T-helper 2 cell treated with Interferon-gamma antibody and Interleukin-4, amounts not matched to agents 5 μg/mL and 100 μg/mL, for 36 hours (primary cell): Measurements from ENCODE around the gene FAM241B.
A peak's percentile ranks its signal among the peaks of the same experiment; 100 is the strongest.

ENCODE experiments used
- DNase-seq: peaks from one replicate; pipeline ENCODE4 v3.0.0; 2021; ENCODE audit warnings: low spot score
- H3K27ac Mint-ChIP-seq: one replicate; pipeline ENCODE4 v1.8.0; 2021; ENCODE audit warnings: mild to moderate bottlenecking, mixed read lengths
- H3K27me3 Mint-ChIP-seq: one replicate; pipeline ENCODE4 v1.8.0; 2021; ENCODE audit warnings: low read depth, mixed read lengths
- H3K36me3 Mint-ChIP-seq: one replicate; pipeline ENCODE4 v1.8.0; 2021; ENCODE audit warnings: low read depth, mixed read lengths
- H3K4me1 Mint-ChIP-seq: one replicate; pipeline ENCODE4 v1.8.0; 2021; ENCODE audit warnings: low read depth, mixed read lengths
- H3K4me3 Mint-ChIP-seq: one replicate; pipeline ENCODE4 v1.8.0; 2022; ENCODE audit warnings: mild to moderate bottlenecking, moderate library complexity, mixed read lengths
- H3K9me3 Mint-ChIP-seq: one replicate; pipeline ENCODE4 v1.8.0; 2021; ENCODE audit warnings: mixed read lengths

The FAM241B gene

DNA sequence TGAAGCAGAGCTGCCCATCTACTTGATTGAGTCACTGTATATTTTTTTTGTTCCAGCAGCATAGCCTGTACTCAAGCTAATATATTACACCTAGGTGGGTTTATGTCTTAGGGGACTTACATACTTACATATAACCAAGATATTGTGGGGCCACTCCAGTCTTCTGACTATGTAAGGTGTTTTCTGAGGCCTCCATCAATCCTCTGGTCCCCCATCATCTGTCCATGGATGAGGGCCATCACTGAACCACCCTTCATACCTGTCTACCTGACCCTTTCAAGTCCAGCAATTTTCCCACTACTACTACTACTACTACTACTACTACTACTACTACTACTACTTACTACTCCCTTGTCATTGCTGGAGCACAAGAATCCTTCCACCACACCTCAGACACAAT is 3.2 kb upstream of the FAM241B start:
- no peak for DNase-seq
- no peaks in the 10 kb centered on the region for H3K36me3 Mint-ChIP-seq
- peaks cover 21% of the 10 kb centered on the region for H3K9me3 Mint-ChIP-seq
- H3K4me1 Mint-ChIP-seq: peaks cover 17% of the 10 kb centered on the region
- H3K4me3 Mint-ChIP-seq: no peak overlapping the region
- no peak overlapping the region for H3K27ac Mint-ChIP-seq
- peaks cover 2% of the 10 kb centered on the region for H3K27me3 Mint-ChIP-seq

DNA sequence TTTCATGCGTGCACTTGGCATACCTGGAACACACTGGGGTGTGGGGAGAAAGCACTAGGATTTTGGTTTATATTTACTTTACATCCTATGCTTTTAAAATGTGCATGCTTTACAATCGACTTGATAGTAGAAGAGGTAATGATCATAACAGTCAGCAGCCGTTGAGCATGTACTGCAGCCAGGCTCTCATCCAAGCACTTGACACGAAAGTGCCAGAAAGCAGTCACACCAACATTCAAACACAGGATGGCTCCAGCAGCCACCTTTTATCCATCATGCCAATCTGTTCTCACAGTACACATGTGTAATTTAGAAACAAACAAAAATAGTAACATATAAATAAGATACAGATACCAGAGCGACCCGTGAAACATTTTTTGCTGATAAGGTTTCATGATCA is 1.2 kb upstream of the FAM241B start:
- H3K4me3 Mint-ChIP-seq: peak overlapping the region; percentile 60
- no peak overlapping the region for H3K27ac Mint-ChIP-seq
- H3K4me1 Mint-ChIP-seq: peaks cover 12% of the 10 kb centered on the region
- H3K27me3 Mint-ChIP-seq: peaks cover 2% of the 10 kb centered on the region
- H3K36me3 Mint-ChIP-seq: no peaks in the 10 kb centered on the region
- DNase-seq: peak; percentile 2
- peaks cover 15% of the 10 kb centered on the region for H3K9me3 Mint-ChIP-seq

DNA sequence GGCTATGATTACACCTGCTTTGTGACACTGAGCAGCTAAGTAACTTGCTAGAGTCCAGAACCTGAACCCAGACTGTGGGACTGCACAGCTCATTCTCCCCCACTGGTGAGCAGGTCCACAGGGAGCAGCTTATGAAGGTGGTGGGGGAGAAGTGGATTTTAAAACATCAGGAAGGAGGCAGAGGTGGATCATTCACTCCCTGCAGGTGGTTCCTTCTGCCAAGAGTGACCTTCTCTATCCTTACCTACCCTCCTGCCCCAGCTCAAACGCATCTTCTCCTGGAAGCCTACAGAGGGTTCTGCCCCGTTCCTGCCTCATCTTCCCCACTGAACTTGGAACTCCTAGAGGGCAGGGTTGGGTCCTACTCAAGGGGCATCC is 539 bp upstream of the FAM241B start:
- Mint-ChIP-seq H3K9me3 (peaks cover 9% of the 10 kb centered on the region), H3K4me1 (peaks cover 6% of the 10 kb centered on the region), H3K27me3 (peaks cover 2% of the 10 kb centered on the region), H3K4me3 (peak overlapping the region; percentile 60), H3K36me3 (no peaks in the 10 kb centered on the region), H3K27ac (no peak overlapping the region)
- peak; percentile 2 for DNase-seq

DNA sequence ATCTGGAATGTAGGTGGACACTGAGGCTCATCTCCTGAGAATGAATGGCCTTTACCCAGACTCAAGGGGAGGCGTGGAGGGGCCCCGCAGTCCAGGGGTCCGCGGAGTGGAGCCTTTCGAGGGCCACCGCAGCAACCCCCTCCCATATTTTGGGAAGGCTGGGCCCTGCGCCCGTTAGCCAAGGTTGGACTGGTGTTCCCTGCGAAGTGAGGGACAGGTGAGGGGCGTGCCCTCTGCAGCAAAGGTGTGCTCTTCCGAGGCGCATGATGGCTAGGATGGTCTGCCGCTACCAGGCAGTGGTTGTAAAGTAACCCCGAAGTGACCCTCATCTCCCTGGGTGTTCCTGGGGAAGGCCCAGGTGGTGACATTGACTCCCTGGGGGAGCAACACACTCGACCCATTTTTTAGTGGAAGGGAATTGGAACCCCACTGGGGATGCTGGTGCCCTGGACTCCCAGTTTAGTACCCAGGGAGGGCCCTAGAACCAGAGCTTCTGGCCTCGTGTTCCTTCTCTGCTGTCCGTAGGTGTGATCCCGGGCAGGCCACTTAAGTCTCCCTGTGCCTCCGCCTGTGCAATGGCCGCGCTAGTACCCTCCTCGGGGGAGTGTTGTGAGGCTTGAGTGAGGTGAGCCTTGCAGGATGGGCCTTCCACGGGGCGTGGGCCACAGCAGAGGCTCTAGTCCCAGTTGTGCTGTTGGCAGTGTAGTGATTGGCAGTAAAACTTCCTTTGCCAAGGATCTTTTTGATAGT is 779 bp downstream of the FAM241B start:
- peaks cover 2% of the 10 kb centered on the region for H3K27me3 Mint-ChIP-seq
- H3K4me1 Mint-ChIP-seq: peaks cover 5% of the 10 kb centered on the region
- peak overlapping the region; percentile 70 for H3K4me3 Mint-ChIP-seq
- no peaks in the 10 kb centered on the region for H3K36me3 Mint-ChIP-seq
- DNase-seq: peak; percentile 3
- H3K9me3 Mint-ChIP-seq: no peaks in the 10 kb centered on the region
- no peak overlapping the region for H3K27ac Mint-ChIP-seq

DNA sequence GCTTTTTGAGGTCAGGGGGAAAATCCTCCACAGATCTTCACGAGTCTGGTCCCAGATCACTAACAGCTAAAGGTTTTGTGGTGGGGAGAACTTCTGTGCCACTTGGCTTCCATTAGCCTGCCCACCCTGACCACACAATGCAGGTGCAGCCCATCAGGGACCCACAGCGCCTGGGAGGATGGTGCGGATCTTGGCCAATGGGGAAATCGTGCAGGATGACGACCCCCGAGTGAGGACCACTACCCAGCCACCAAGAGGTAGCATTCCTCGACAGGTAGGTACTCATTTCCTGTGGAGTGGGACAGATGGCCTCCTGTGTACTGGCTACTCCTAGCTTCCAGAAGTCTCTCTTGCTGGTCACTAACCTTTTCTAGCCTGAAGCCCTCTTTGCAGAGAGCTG is 1.5 kb downstream of the FAM241B start:
- Mint-ChIP-seq H3K36me3 (no peaks in the 10 kb centered on the region), H3K4me3 (peak overlapping the region; percentile 70), H3K27me3 (no peaks in the 10 kb centered on the region), H3K4me1 (peaks cover 2% of the 10 kb centered on the region), H3K9me3 (no peaks in the 10 kb centered on the region), H3K27ac (no peak overlapping the region)
- DNase-seq: no peak

DNA sequence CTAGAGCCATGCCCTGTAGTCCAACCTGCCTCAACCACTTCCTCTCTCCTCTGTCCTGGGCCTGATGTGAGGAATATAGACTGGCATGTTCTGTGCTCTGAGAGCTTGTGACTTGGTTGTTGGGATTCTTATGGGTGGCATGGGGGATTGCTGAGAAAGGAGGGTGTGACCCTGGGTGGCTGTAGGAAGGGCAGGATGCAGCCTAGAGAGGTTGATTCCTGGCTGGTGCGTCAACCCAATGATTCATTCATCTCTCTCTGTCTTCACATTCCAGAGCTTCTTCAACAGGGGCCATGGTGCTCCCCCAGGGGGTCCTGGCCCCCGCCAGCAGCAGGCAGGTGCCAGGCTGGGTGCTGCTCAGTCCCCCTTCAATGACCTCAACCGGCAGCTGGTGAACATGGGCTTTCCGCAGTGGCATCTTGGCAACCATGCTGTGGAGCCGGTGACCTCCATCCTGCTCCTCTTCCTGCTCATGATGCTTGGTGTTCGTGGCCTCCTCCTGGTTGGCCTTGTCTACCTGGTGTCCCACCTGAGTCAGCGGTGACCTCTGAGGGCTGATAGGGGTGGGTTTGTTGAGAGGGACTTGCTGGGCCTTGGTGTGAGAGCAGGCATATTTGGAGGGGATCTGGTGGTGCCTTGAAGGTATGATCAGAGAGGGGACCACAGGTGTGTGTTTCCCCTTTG is 2.6 kb downstream of the FAM241B start:
- no peaks in the 10 kb centered on the region for H3K27me3 Mint-ChIP-seq
- no peak for DNase-seq
- H3K27ac Mint-ChIP-seq: no peak overlapping the region
- H3K9me3 Mint-ChIP-seq: no peaks in the 10 kb centered on the region
- no peaks in the 10 kb centered on the region for H3K36me3 Mint-ChIP-seq
- H3K4me1 Mint-ChIP-seq: peaks cover 2% of the 10 kb centered on the region
- H3K4me3 Mint-ChIP-seq: no peak overlapping the region

DNA sequence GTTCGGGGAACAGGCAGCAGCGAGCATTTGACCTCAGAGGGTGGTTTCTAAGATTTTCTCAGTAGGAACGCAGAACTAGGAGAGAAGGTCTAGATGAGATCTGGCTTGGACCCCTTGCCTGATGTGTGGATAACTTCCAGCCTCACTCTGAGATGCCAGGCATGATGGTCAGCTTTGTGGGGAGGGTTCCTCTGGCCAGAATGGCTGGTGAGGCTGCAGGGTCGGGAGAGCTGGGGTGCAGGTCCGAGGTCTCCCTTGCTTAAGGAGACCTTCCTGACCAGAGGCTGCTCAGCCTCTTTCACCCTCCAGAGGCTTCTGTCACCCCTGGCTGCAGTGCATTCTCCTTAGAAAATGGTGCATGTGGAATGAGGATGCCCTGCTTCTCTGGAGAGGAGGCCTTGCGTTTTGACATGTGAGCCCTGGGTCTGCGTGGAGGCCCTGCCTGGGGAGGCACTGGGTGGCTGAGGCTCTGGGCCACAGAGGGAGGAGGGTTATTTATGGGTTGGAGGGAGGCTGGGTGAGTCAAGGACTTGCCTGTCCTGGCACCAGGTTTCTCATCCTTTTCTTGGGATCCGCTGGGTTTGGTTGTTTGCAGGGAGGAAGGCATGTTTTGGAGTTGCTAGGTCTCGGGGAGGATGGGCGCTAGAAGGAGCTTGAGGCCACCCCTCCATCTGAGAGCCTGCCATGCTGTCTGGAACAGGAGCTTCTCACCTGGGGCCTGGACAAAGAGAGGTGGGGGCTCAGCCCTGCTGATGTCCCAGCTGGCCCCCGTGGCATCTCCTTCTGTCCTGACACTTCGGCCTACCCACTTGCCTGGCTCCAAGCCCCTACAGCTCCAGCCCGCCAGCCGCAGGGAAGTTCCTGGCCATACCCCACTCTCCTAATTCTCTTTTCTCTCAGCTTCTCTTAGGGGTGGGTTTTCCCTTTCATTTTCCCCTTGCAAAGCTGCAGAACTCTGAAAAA is 3.9 kb downstream of the FAM241B start:
- Mint-ChIP-seq H3K9me3 (no peaks in the 10 kb centered on the region), H3K27me3 (no peaks in the 10 kb centered on the region), H3K4me3 (no peak overlapping the region), H3K36me3 (no peaks in the 10 kb centered on the region), H3K4me1 (peaks cover 2% of the 10 kb centered on the region), H3K27ac (no peak overlapping the region)
- DNase-seq: no peak

DNA sequence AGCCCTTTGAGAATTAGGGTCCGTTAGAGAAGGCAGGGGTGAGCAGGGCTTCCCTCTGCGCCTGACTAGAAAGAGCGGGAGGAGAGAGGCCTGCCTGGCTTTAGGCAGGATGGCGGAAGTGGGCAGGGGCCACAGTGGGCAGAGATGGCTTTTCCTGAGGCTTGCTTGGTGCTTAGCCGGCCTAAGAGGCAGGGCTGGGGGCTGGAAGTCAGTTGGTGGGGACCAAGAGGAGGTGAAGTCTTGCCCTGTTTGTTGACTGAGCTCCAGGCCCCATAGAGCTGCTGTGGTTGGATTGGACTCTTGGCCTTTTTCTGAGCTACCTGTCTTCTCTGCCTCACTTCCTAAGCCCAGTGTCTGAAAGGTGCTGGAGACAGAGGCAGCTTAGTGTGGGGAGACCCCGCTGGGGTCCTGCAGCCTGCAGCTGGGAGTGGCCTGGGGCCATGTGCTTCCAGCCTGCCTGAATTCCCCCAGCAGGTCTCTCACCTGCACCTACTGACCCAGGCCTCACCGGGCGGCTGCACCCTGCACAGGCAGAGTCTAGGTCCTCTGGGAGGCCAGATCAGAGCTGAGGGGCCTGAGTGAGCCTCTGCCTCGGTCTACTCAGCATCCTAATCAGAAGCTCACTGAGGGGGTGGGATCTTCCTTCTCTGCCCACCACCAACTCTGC is 4.8 kb downstream of the FAM241B start:
- Mint-ChIP-seq H3K27me3 (no peaks in the 10 kb centered on the region), H3K4me1 (peaks cover 2% of the 10 kb centered on the region), H3K4me3 (no peak overlapping the region), H3K9me3 (no peaks in the 10 kb centered on the region), H3K27ac (no peak overlapping the region), H3K36me3 (no peaks in the 10 kb centered on the region)
- DNase-seq: no peak

DNA sequence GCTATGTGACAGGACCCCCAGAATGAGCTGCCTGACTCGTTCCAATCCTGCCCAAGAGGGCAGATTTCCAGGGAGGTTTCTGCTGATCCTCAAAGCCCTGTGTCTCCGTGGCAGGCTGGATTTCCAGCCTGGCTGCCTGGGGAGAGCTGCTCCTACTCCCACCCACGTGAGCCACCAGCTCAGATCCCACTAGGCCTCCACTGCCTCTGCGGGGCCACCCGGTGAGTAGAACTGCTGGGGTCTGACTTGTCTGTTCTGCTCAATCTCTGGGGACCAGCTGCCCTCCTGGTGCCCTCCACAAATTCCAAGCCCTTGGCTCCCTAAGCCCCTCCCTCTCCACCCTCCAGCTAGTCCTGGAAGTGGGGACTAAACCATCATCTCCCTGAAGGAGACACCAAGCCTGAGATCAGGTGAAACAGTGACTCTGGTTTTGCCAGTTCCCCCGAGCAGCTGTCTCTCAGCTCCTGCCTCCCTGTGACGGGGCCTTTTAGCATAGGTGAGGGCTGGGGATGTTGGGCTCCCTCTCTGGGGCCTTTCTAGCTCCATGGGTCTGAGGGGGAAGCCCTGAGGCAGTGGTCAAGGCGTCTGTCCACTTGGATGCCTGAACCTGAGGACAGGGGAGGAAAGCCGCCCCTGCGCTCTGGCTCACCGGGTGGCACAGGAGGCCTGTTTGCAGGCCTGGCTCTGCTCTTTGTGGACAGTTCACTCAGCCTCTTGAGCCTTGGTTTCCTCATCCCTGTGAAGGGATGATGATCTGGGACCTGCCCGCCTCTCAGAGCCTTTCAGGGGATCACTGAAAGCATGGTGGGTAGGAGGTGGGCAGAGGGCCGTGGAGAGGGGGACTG is 5.6 kb downstream of the FAM241B start:
- H3K27me3 Mint-ChIP-seq: no peaks in the 10 kb centered on the region
- H3K4me1 Mint-ChIP-seq: peaks cover 2% of the 10 kb centered on the region
- H3K27ac Mint-ChIP-seq: no peak overlapping the region
- H3K36me3 Mint-ChIP-seq: no peaks in the 10 kb centered on the region
- no peak overlapping the region for H3K4me3 Mint-ChIP-seq
- H3K9me3 Mint-ChIP-seq: no peaks in the 10 kb centered on the region
- DNase-seq: no peak

DNA sequence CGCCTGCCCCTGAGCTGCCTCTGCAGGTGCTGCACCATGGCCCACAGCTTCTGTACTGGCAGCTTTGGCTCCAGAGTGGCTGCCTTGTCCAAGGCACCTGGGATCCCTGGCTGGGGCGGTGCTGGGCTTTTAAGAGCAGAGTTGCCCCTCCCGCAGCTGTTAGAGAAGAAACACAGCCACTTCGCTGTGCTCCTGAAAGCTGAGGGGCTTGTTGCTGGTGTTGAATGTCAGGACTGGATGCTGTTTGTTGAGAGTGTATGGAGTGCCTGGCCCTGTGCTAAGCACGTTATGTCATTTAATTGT is 6.2 kb downstream of the FAM241B start:
- H3K9me3 Mint-ChIP-seq: no peaks in the 10 kb centered on the region
- no peak for DNase-seq
- no peak overlapping the region for H3K27ac Mint-ChIP-seq
- no peaks in the 10 kb centered on the region for H3K27me3 Mint-ChIP-seq
- no peaks in the 10 kb centered on the region for H3K36me3 Mint-ChIP-seq
- no peak overlapping the region for H3K4me3 Mint-ChIP-seq
- no peaks in the 10 kb centered on the region for H3K4me1 Mint-ChIP-seq

DNA sequence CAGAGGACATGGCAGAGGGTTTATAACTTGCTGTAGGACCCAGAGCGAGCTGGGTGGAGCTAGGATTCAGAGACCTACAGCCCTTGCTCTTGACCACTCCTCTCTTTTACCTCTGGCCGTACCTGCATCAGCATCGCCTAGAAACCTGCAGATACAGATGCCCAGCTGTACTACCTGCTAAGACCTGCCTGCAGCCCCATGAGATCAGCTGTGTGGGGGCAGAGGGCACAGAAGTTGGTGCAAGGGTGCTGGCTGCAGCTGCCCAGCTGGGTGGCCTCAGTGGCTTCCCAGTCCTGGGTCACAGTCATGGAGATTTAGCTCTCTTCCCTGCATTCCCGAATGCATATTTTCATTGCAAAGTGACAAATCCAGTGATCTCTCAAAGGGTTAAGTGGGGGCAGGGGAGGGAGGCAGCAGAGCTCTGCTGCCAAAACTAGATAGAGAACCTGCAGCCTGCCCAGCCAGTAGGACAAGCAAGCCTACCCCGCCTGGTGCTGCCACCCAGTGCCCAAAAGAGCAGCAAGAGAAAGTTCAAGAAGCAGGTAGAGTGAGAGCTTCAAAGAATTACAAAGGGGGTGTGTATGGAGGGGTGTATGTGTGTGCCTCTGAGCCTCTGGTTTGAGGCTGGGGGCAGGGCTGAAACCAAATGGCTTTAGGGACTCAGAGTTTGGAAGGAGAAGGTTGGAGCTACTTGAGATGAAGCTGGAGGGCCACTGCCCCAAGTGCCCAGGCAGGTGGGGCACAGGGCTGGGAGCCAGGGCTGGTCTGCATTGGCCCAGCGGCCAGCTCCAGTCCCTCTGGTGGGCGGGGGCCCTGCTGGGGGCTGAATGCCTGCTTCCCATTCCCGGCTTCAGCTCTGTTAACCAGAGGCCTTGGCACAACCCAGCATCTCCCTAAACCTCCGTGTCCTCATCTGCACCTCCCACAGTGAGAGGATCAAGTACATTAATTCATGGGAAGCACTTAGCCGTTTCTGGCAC is 6.9 kb downstream of the FAM241B start:
- DNase-seq: no peak
- no peaks in the 10 kb centered on the region for H3K36me3 Mint-ChIP-seq
- no peak overlapping the region for H3K27ac Mint-ChIP-seq
- H3K4me1 Mint-ChIP-seq: no peaks in the 10 kb centered on the region
- no peaks in the 10 kb centered on the region for H3K9me3 Mint-ChIP-seq
- no peak overlapping the region for H3K4me3 Mint-ChIP-seq
- no peaks in the 10 kb centered on the region for H3K27me3 Mint-ChIP-seq

DNA sequence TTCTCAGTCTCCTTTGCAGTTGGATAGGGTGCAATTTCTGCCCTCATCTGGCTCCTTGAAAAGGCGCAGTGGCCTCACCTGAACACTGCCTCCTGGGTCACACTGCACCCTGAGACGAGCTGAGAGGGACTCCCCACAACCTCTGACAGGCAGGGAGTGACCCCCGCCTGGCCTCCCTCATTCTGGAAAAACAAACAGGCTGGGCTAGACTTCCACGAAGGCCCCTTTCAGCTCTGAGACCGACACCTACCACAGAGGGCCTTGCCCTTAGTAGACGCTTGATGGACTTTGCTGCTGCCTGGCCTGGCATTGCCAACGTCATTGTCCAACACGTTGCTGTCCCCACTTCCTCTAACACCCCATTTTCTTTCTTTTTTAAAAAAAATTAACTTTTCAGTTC is 8.6 kb downstream of the FAM241B start:
- H3K27me3 Mint-ChIP-seq: peaks cover 3% of the 10 kb centered on the region
- no peak overlapping the region for H3K27ac Mint-ChIP-seq
- no peaks in the 10 kb centered on the region for H3K4me1 Mint-ChIP-seq
- H3K9me3 Mint-ChIP-seq: no peaks in the 10 kb centered on the region
- no peak overlapping the region for H3K4me3 Mint-ChIP-seq
- no peaks in the 10 kb centered on the region for H3K36me3 Mint-ChIP-seq
- DNase-seq: no peak
